ENCODE results near the gene CEP170.

Gene CEP170

GRCh38 chr1:243281672-243282071, 26.6 kb upstream of the CEP170 start:
- TF ChIP-seq CTCF (IDR thresholded peaks at IDR 0.05) = no peak
- peaks cover 14% of the 10 kb centered on the region for H3K9me3 Mint-ChIP-seq
- no peak for DNase-seq
- H3K27me3 Mint-ChIP-seq (ENCODE audit: low read depth, poor library complexity) = no peaks in the 10 kb centered on the region
- peaks cover 65% of the 10 kb centered on the region for H3K36me3 Mint-ChIP-seq (ENCODE audit: low read depth)
- H3K4me3 Mint-ChIP-seq = no peak overlapping the region
- H3K27ac Mint-ChIP-seq = no peak overlapping the region
- H3K4me1 Mint-ChIP-seq = peaks cover 7% of the 10 kb centered on the region

- TF ChIP-seq CTCF (IDR thresholded peaks at IDR 0.05) = no peak
- no peak for DNase-seq
- H3K4me3 Mint-ChIP-seq = no peak overlapping the region
- H3K4me1 Mint-ChIP-seq = peaks cover 7% of the 10 kb centered on the region
- H3K9me3 Mint-ChIP-seq = peaks cover 14% of the 10 kb centered on the region
- H3K27ac Mint-ChIP-seq = no peak overlapping the region
- H3K36me3 Mint-ChIP-seq (ENCODE audit: low read depth) = peaks cover 67% of the 10 kb centered on the region
- no peaks in the 10 kb centered on the region for H3K27me3 Mint-ChIP-seq (ENCODE audit: low read depth, poor library complexity)
Observed at GRCh38 chr1:243280571-243281129, 25.6 kb upstream of the CEP170 start.

GRCh38 chr1:243275316-243275715, 20.2 kb upstream of the CEP170 start:
- Mint-ChIP-seq H3K9me3 (no peaks in the 10 kb centered on the region), H3K4me1 (peaks cover 4% of the 10 kb centered on the region), H3K27ac (no peak overlapping the region), H3K27me3 (ENCODE audit: low read depth, poor library complexity) (no peaks in the 10 kb centered on the region), H3K36me3 (ENCODE audit: low read depth) (peaks cover 50% of the 10 kb centered on the region), H3K4me3 (no peak overlapping the region)
- no peak for DNase-seq
- TF ChIP-seq CTCF (IDR thresholded peaks at IDR 0.05) = no peak

GRCh38 chr1:243273945-243274344, 18.9 kb upstream of the CEP170 start:
- Mint-ChIP-seq H3K27me3 (ENCODE audit: low read depth, poor library complexity) (no peaks in the 10 kb centered on the region), H3K27ac (no peak overlapping the region), H3K9me3 (no peaks in the 10 kb centered on the region), H3K36me3 (ENCODE audit: low read depth) (peaks cover 50% of the 10 kb centered on the region), H3K4me3 (no peak overlapping the region), H3K4me1 (peaks cover 8% of the 10 kb centered on the region)
- no peak for DNase-seq
- no peak for TF ChIP-seq CTCF (IDR thresholded peaks at IDR 0.05)

- H3K27ac Mint-ChIP-seq = no peak overlapping the region
- H3K27me3 Mint-ChIP-seq (ENCODE audit: low read depth, poor library complexity) = no peaks in the 10 kb centered on the region
- no peak for TF ChIP-seq CTCF (IDR thresholded peaks at IDR 0.05)
- peaks cover 50% of the 10 kb centered on the region for H3K36me3 Mint-ChIP-seq (ENCODE audit: low read depth)
- no peaks in the 10 kb centered on the region for H3K9me3 Mint-ChIP-seq
- no peak overlapping the region for H3K4me3 Mint-ChIP-seq
- peaks cover 12% of the 10 kb centered on the region for H3K4me1 Mint-ChIP-seq
- DNase-seq = no peak
Observed at GRCh38 chr1:243273506-243273905, 18.4 kb upstream of the CEP170 start.

GRCh38 chr1:243272401-243272800, 17.3 kb upstream of the CEP170 start:
- TF ChIP-seq CTCF (IDR thresholded peaks at IDR 0.05) = no peak
- DNase-seq = no peak
- no peaks in the 10 kb centered on the region for H3K27me3 Mint-ChIP-seq (ENCODE audit: low read depth, poor library complexity)
- peaks cover 12% of the 10 kb centered on the region for H3K4me1 Mint-ChIP-seq
- no peaks in the 10 kb centered on the region for H3K9me3 Mint-ChIP-seq
- peaks cover 43% of the 10 kb centered on the region for H3K36me3 Mint-ChIP-seq (ENCODE audit: low read depth)
- H3K4me3 Mint-ChIP-seq = no peak overlapping the region
- H3K27ac Mint-ChIP-seq = no peak overlapping the region

Measured in nephron progenitor cell (in vitro differentiated cells).